Caki2 (cell line): Measurements from ENCODE around the gene ITGBL1. TPM values are rescaled to one million over a fixed set of nuclear protein-coding genes. Genes with fewer than 3 reads are reported as not detected.
A peak's percentile ranks its signal among the peaks of the same experiment; 100 is the strongest.

ENCODE experiments used
- DNase-seq: peaks from one replicate; pipeline ENCODE4 v3.0.0-alpha.2; 2015; ENCODE audit warnings: low read depth
- in situ Hi-C: cut with HindIII; loops from 2 replicates; pipeline ENCODE4 v1.10.0; 2016; ENCODE audit warnings: low sequenced_read_pairs, low pct_unique_long_range_greater_than_20kb, mixed read lengths
- total RNA-seq: library from RNA; depleted of rRNA; stranded (reverse); fragments of >200 nt; shearing (Covaris generic); gene quantifications from 2 replicates; pipeline ENCODE4 v1.2.3, GENCODE V29; 2014; ENCODE audit warnings: low replicate concordance

ITGBL1 gene
- total RNA-seq, 1 experiment from 2014 or later, result not detected

DNA sequence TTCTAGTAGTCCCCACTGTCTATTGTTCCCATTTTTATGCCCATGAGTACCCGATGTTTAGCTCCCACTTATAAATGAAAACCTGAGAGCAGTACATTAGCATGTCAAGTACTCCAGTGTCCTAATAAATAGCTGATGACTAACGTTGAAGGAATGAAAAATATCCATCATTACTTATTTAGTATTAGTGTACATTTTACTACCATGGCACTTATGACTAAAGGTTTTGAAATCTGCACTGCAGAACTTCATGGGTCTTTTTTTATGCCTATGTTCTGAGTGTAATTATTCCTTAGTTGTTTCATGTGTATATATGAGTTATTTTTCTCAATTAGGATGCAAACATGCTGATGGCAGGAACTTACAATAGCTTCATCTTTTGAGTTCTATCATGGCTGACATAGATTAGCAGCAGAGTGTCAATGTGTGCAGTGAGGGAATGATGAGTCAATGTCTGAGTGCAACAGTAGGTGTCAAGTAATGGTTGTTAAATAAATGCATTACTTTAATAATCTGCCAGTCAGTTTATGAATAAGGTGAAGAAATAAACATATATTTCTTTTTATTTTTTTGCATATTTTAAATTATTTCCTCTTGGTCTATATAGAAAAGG, 188.4 kb downstream of the ITGBL1 start:
- in situ Hi-C loops, result no loop called here
- DNase-seq, result peak; percentile 55

DNA sequence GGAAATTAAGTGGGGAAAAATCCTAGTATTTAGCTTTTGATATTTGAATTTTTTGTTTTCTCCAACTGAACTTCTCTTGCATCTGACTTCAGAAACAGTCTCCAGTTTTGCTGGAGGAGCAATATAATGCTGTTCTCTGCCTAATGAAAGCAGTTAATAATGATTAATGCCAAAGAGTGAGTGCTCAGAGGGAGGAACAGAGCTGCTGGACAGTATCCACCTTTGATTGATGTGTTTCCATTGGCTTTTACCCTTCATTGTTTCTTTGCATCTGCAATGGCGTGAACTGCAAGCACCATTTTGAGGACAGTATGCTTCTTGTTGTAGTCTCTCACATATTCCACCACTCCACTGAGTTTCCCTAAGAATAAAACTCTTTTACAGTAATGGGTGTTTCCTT, 193.4 kb downstream of the ITGBL1 start:
- no peak for DNase-seq
- in situ Hi-C loops, result no loop called here

DNA sequence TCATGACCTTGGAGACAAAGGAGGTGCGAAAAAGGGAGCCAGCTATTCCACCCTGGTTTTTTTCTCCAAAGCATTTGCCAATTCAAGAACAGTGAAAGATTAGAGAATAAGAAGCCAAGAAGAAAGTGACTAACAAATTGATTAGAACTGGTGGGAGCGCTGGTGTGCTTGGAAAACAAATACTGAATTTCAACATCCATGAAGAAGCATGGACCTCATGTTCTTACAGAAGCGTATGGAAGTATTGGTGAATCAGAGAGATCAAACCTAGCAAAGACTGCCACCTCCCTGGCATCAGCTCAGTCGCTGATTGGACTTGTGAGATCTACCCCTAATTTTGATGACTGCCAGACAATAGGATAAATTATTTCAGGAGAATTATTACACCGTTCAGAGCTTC, 195.3 kb downstream of the ITGBL1 start:
- no peak for DNase-seq
- in situ Hi-C loops, result no loop called here

DNA sequence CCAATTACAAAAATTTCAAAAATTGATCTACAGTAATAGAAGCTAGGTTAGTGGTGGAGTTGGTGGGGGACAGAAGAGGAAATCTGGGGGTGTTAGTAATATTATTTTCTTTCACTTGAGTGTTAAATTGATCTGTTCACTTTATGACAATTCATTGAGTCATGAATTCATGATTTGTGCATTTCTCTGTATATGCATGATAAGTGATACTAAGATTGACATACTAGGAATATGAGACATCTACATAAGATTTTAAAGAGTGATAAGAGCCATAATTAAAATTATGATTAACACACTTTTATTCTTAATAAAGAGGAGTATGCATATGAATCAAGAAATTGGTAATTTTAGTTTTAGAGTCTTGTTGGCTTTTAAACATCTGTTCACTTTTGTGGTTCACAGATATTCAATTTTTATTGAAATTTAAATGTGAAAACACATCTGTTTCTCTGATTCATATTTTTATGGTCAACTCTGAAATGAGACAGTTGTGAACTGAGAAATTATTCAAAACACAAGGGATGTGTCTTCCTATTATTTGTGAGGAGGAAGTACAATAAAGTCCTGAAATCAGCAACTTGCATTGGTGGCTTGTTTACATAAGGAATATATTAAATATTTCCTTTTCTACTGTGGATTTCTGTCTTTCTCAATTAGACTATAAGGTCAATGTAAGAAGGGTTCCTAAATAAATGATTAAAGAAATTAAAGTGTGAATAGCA, 196.5 kb downstream of the ITGBL1 start:
- in situ Hi-C loops, result no loop called here
- DNase-seq, result no peak

DNA sequence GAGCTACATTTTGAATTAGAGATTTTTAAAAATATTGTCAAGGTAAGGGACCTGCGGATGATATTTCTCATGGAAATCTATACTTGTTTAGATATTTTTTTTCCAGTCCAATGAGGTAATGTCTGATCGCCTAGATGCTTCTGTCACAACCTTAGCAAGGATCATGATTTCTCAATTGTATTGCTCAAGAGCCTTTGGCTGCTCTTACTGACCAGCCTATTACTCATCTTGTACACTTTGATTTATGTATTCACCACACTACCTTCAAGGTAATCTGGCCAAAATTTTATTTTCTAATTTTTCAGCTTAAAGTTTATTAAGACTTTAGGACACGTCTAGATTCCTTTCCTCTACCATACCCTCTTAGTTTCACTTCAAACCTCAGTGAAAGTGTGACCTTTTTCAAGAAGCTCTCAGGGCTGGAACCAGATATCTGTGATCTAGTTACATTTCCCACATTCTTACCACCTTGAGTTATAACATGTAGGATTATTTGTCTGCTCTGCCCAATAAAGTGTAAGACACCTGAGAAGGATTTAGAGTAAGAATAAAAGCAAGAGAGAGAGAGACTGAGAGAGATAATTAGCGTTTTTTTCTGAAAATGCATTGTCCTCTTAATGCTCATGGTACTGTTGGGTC, 197.1 kb downstream of the ITGBL1 start:
- peak; percentile 5 for DNase-seq
- in situ Hi-C loops, result no loop called here

DNA sequence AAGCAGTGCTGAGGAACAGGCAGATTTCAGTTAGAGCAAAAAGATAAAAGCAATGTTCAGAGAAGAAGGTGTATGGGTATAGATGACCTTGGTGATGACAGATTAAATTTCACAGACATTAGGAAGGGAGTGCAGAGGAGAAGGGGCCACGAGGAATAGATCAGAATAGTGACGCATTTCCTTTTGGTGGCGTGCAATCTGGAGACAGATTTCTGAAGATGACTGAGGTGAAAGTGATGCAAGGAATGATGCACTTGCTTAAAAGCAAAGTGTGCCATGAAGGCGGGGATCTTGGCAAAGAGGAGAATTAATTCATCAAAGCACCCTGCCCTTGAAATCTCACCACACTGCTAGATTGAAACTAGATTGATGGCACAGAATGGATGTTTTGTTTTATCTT, 202.4 kb downstream of the ITGBL1 start:
- no peak for DNase-seq
- in situ Hi-C loops, result no loop called here

DNA sequence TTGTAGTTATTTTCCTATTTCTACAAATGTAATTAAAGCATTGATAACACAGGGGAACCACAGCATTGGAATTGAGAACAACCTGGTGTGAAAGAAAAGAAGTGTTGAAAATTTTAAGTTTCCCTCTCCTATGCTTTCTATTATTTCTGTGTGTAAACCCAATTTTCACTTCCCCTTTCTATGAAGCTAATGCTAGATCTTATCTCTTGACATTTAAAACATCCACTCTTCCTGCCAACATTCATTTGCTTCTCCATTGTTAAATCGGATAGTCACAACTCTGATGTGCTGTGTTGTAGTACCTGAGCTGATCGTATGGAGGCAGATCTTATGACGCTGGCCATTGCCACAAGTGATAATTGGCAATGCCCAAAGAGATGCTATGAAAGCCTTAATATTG, 203.0 kb downstream of the ITGBL1 start:
- no peak for DNase-seq
- in situ Hi-C loops, result no loop called here

DNA sequence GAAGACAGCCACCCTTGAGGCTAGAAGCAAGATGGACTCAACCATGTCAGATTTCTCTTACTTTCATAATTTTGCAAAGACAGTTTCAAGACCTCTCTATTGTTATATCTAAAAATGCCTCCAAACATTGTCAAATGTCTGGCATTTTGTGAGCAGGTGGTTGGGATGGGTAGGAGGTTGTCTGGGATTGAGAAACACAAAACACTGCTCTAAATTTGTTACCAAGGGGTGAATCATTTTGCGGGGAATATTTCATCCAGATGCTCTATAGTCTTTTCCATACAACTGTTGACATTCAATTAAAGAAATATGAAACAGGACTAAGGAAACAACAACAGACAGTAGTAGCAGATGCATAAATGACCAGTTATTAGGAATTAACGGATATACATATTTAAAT, 208.2 kb downstream of the ITGBL1 start:
- DNase-seq, result no peak
- in situ Hi-C loops, result no loop called here

DNA sequence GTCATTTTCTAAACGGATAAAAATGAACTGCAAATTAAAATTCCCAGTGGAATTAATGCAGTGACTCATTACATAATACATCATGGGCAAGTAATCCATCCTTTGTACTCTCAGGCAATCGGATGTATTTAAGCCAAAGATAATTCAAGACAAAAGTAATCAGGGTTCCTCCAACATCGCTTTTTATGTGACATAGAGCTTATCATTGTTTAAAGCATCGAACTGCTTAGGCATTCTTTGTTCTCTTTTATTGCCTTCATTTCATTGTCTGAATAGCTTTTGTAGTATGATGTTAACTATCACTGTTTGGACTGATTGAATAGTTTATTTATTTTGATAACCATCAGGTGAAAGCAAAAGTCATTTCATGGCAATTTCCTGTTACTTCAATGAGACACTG, 209.4 kb downstream of the ITGBL1 start:
- in situ Hi-C loops, result no loop called here
- no peak for DNase-seq

DNA sequence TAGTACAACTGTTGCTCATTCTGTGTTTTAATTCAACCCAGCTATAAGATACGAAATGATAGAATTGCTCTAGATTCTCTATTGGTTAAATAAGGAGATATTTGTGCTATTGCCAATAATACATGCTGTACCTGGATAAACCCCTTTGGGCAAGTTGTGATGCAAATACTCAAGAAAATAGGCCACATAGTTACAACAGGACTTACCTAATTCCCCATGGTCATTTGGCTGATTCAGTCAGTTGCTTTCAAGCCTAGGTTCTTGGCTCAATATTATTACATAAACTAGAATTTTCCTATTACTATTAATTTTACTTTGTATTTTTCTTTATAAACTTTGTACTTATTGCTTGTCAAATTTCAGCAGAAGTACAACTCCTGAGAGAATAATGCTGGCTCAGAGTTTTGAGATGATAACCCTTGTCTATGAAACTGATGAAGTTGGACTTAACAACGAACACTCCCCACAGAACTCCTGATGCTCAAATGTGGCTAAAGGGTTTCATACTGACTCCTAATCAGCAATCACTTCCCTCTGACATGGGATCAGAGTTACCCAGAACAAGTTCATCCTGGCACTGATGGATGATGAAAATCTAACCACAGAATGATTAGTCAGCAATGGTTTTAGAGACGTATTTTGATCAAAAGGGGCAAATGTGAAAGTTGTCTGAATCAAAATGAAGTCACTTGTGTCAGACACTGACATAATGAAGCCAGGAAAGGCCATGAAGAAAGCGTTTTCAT, 221.1 kb downstream of the ITGBL1 start:
- DNase-seq, result no peak
- in situ Hi-C loops, result no loop called here

DNA sequence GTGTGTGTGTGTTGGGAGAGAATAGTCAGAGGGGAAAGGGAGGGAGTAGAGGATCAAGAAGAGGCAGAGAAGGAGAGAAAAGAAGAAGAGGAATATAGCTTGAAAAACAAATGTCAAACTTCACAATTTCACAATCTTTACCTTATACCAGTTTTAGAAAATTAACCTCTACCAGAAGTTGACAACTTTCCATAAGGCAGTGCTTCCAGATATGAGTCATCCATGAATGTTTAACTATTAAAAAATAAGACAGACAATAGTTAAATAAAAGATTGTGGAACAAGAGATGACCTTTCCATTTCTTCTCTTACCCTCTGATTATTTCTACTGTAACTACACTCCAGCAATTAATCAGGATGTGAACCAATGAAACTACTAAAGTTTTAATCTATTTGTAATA, 229.4 kb downstream of the ITGBL1 start:
- in situ Hi-C loops, result no loop called here
- DNase-seq, result no peak

DNA sequence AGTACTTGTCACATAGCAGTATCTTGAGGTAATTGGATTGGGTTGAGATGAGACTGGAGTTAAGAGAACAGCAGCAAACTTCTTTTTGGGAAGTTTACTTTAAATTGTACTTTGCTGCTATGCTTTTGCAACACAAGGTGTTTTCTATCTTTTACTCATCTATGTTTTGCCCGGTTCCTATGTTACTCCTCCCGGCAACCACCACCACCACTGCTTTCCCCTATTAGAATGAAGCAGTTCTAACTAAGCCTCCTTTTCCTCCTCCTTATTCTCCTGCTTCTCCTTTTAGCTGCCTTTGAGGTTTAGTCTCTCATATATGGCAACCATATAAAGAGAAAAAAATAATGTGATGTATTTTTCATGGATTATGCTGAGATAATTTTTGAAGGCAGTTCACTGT, 233.5 kb downstream of the ITGBL1 start:
- no peak for DNase-seq
- in situ Hi-C loops, result no loop called here

DNA sequence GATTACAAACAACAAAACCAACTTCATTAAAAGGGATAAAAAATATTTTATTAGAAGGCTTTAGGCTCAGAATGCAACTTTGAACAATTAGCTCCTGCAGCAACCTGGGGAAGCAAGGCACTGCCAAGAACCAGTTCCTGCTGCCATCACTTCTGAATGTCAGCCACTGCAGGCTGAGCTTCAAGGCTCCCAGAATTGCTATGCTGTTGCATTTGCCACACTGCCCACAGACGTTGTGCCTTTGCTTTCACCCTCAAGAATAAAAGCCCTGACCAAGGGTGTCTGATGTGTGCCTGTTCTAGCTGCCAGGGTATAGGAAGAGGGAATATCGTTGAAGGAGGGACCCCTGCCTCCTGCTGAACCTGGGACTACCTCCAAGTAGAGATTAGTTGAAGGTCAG, 238.4 kb downstream of the ITGBL1 start:
- in situ Hi-C loops, result no loop called here
- no peak for DNase-seq

DNA sequence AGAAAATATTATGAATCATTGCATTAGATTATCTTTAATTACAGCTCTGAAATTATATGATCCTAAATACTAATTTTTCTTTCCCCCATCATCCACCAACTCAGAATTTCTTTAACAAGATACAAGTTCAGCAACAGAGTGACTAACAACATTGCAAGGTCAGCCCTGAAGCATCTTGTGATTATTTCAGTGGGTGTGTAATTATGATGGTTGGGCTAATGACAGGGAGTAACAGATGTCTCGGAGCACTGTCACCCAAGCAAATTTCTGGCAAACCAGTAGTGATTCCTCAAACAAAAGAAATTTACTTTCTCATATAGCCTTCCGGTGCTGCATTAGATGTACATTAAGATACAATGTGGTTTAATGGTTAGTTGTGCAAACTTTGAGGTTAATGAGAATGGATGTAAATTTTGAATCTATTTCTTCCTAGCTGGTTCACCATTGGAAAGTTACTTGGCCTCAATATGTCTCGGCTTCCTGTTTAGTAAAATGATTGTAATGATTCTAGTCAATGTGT, 238.9 kb downstream of the ITGBL1 start:
- in situ Hi-C loops, result no loop called here
- no peak for DNase-seq

DNA sequence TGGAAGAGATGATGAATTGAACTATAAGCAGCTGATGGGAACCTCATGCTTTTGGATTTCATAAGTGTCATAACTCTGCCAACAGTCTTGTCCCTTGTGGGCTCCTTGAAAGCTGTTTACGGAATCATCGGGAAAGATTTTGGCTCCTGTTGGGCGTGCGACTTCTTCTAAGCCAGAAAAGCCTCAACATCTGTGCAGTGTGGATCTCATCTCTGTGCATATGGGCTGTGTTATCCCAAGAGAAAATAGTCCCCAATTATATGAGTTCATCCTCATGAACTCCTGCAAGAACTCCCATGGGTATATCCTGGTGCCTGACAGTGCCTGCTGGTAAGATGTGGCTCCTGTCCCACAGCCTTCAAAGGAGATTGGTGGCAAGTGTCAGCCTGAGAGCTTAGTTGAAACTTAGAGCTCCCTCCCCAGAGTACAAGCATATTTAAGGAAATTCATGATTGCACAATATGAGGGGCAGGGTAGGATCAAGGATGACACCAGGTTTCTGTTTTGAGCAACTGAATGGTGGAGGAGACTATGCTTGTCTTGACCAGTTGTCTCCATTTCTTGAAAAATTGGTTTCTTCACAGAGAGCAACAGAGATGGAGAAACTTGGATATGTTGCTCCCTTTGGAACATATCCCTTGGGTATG, 243.5 kb downstream of the ITGBL1 start:
- in situ Hi-C loops, result no loop called here
- no peak for DNase-seq

DNA sequence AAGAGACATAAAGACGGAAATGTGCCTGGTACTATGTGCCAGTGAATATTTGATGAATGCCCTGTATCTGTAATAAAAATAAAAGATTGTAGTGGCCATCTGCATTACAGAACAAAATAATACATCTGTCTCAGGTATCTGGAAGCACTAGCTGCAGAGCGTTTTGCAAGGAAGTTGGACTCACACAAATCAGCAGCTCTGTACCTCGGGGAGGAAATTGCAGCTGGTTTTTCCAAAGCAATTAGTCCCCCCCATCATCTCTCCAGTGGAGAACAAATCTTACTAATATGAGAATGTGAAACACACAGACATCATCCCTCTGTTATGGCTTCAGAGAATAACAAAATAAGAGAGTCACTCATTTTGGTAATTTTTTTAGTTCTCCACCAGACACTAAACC, 245.3 kb downstream of the ITGBL1 start:
- in situ Hi-C loops, result no loop called here

DNA sequence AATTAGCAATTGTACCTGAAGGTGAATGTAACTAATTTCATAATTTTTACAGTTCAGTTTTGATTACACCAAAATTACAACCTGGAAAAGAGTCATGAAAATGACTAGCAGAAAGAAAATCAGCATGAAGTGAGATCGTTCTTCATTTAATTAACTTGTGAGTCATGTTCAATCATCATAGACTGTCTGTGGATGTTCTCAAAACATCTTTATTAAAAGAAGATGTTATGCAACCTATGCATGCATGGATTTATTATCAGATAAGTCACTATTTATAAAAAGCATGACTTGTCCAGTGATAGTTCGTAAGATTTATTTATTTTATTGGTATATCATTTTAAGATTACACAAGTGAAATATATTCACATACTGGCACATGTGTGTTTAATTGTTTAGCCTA, 245.9 kb downstream of the ITGBL1 start:
- DNase-seq, result no peak
- in situ Hi-C loops, result no loop called here

More for the DNA sequence above, 245.3 kb downstream of the ITGBL1 start:
- no peak for DNase-seq

DNA sequence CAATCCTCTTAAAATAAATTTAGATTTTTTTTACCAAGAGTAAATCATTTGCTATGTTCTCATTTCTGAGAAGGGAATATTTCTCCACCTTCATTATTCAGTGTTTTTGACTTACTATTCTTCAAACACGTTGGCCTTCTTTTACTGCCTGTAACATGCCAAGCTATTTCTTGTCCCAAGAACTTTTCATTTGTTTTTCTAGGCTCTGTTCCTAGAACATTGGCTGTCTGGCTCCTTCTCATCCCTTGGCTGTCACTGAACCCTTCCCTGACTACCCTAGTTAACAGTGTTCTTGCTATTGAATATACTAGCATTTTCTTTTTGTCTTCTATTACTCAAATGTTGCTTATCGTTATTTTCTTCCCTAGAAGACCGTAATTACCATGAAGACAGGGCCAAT, 248.1 kb downstream of the ITGBL1 start:
- in situ Hi-C loops, result no loop called here
- DNase-seq, result no peak
